GM12878 (cell line): ENCODE results near the gene CNKSR3. TPM values are rescaled to one million over a fixed set of nuclear protein-coding genes. Genes with fewer than 3 reads are reported as not detected.

Experiments used
- ATAC-seq: fragments of 200-7000 bp; cut with Tn5 transposase; 3 replicates; pipeline ENCODE4 v1.9.1; 2020; ENCODE audit warnings: mild to moderate bottlenecking, moderate library complexity
- BruUV-seq: library from RNA; stranded (reverse); fragments of 400-500 nt; replicated peaks from 2 replicates; lab custom pipeline; 2021; lab: Mats Ljungman, UMichigan
- CTCF ChIA-PET: fragments of 300-600 bp; sonication (Branson Sonifier 250); formaldehyde crosslinking; extraction: SDS; loops from one replicate; lab custom pipeline; 2021; ENCODE audit warnings: inconsistent platforms; lab: Yijun Ruan, JAX
- POLR2A ChIA-PET: fragments of 350-600 bp; formaldehyde crosslinking; extraction: SDS; loops from one replicate; lab custom pipeline; 2021; ENCODE audit warnings: inconsistent platforms; lab: Charles Lee
- RAD21 ChIA-PET: fragments of 300-600 bp; sonication (Branson Sonifier 250); formaldehyde crosslinking; loops from one replicate; lab custom pipeline; 2023; ENCODE audit warnings: antibody characterized with exemption; ENCODE audit not compliant: unreplicated experiment; lab: Charles Lee
- SMC1A ChIA-PET: fragments of 300-600 bp; sonication (Branson Sonifier 250); formaldehyde crosslinking; loops from one replicate; lab custom pipeline; 2023; ENCODE audit not compliant: unreplicated experiment, uncharacterized antibody; lab: Charles Lee
- DNase-seq: peaks from one replicate; pipeline ENCODE4 v3.0.0-alpha.2; 2011; ENCODE audit warnings: low read depth, low spot score
- FAIRE-seq: peaks from 3 replicates; lab custom pipeline; 2011; peaks lifted over from hg19 to GRCh38; lab: Jason Lieb, UNC
- H2AFZ ChIP-seq: 2 replicates; pipeline ENCODE4 v1.6.0; 2011; ENCODE audit warnings: low read depth, low read length, control low read depth; ENCODE audit not compliant: control insufficient read depth
- H3K27ac ChIP-seq: 2 replicates; pipeline ENCODE4 v1.5.1; 2011; ENCODE audit warnings: control low read depth; ENCODE audit not compliant: control insufficient read depth, insufficient read depth
- H3K27me3 ChIP-seq, 2 experiments: replicated peaks in 1 of 2; 2 replicates each; pipeline versions ENCODE4 v1.6.0 to v1.6.1; 2011; ENCODE audit warnings: low read length in 1 of 2; ENCODE audit not compliant: control insufficient read depth in 2 of 2, insufficient read depth in 2 of 2
- H3K36me3 ChIP-seq, 2 experiments: 2 replicates each; pipeline ENCODE4 v1.5.1; 2011; ENCODE audit warnings: low read length in 1 of 2; ENCODE audit not compliant: control insufficient read depth in 2 of 2, insufficient read depth in 2 of 2
- H3K4me1 ChIP-seq: 2 replicates; pipeline ENCODE4 v1.6.1; 2011; ENCODE audit warnings: mild to moderate bottlenecking, low read length, moderate library complexity, mixed read lengths; ENCODE audit not compliant: control insufficient read depth, insufficient read depth
- H3K4me2 ChIP-seq: 2 replicates; pipeline ENCODE4 v1.6.0; 2011; ENCODE audit warnings: control low read depth; ENCODE audit not compliant: control insufficient read depth, insufficient read depth
- H3K4me3 ChIP-seq: fragments of 200-600 bp; sonication (generic); 2 replicates; pipeline ENCODE4 v1.5.1; 2016
- H3K79me2 ChIP-seq: 2 replicates; pipeline ENCODE4 v1.6.0; 2011; ENCODE audit warnings: low read length; ENCODE audit not compliant: control insufficient read depth, insufficient read depth
- H3K9ac ChIP-seq: 2 replicates; pipeline ENCODE4 v1.8.0; 2011; ENCODE audit warnings: low read length, control low read depth, mixed read lengths; ENCODE audit not compliant: control insufficient read depth, insufficient read depth
- H3K9me3 ChIP-seq: replicated peaks from 3 replicates; pipeline ENCODE4 v1.5.1; 2011; ENCODE audit warnings: mild to moderate bottlenecking, low read length; ENCODE audit not compliant: control insufficient read depth, insufficient read depth
- H4K20me1 ChIP-seq: 2 replicates; pipeline ENCODE4 v1.6.0; 2011; ENCODE audit not compliant: control insufficient read depth, insufficient read depth
- ESRRA ChIP-seq: IDR thresholded peaks from 2 replicates; pipeline ENCODE4 v1.6.1; 2012; ENCODE audit warnings: mild to moderate bottlenecking, low read length, improper control_type of control experiment
- FOXM1 ChIP-seq: IDR thresholded peaks from 2 replicates; pipeline ENCODE4 v1.6.1; 2012; ENCODE audit warnings: low read depth, mild to moderate bottlenecking, inconsistent platforms, low read length, moderate library complexity
- NRF1 ChIP-seq: conservative IDR thresholded peaks from 2 replicates; pipeline ENCODE4 v1.6.1; 2011; ENCODE audit warnings: mild to moderate bottlenecking, low read depth, low read length, improper control_type of control experiment
- SRF ChIP-seq, 2 experiments: IDR thresholded peaks; 2 replicates each; pipeline ENCODE4 v1.6.1; 2011; ENCODE audit warnings: low read depth in 2 of 2, low read length in 2 of 2, mild to moderate bottlenecking in 1 of 2, moderate library complexity in 1 of 2
- WGBS: methylation state at CpG from one replicate; pipeline ENCODE4 v1.1.6; 2016; ENCODE audit warnings: low lambda C conversion rate; ENCODE audit not compliant: insufficient replicate concordance, insufficient coverage; ENCODE audit errors: missing lambda C conversion rate; 5-methylcytosine and 5-hydroxymethylcytosine counted together
- in situ Hi-C: fragments of 300-500 bp; cut with MboI; formaldehyde crosslinking; loops from 9 replicates; pipeline ENCODE4 v1.14.3; 2018; ENCODE audit warnings: mixed read lengths
- intact Hi-C: fragments of 100-400 bp; cut with micrococcal nuclease; formaldehyde crosslinking; loops from one replicate; pipeline ENCODE4 v1.14.2; 2022; ENCODE audit not compliant: unreplicated experiment
- polyA plus RNA-seq, 11 experiments: library from polyadenylated mRNA; depleted of rRNA in 4 of 11; unstranded in 6 of 11; stranded (reverse) in 5 of 11; fragments of >200 nt; fragmentation: Nextera tagmentation in 4 of 11; fragmentation: Illumina TruSeq in 1 of 11; extraction: Ambion mirVana in 4 of 11; extraction: Trizol in 1 of 11; gene quantifications; 1 replicate in 1 of 11; 2 replicates in 10 of 11; pipeline versions ENCODE4 v1.2.1 to v1.2.3, GENCODE V29; 2011 to 2016; ENCODE audit warnings: inconsistent platforms in 2 of 11, missing spikeins in 2 of 11, low read depth in 1 of 11
- total RNA-seq, 4 experiments: library from RNA; depleted of rRNA in 3 of 4; stranded (reverse); fragments of >200 nt in 3 of 4; fragmentation: Illumina TruSeq in 1 of 4; extraction: Trizol in 1 of 4; gene quantifications; 2 replicates each; pipeline versions ENCODE4 v1.2.1 to v1.2.3, GENCODE V29; 2013 to 2021
- TF ChIP-seq, protein P1 (sequence below): fragments of 450-650 bp; IDR thresholded peaks from 2 replicates; pipeline ENCODE4 v1.6.1; 2016; ENCODE audit warnings: mild to moderate bottlenecking

Gene CNKSR3
- total and polyA plus RNA-seq, 10 of the 15 experiments (the other 5 are each of a cell fraction or from before 2014, with no cell fraction given): under 0.01 to 0.48 (median 0.12) TPM; not detected in 2

DNA sequence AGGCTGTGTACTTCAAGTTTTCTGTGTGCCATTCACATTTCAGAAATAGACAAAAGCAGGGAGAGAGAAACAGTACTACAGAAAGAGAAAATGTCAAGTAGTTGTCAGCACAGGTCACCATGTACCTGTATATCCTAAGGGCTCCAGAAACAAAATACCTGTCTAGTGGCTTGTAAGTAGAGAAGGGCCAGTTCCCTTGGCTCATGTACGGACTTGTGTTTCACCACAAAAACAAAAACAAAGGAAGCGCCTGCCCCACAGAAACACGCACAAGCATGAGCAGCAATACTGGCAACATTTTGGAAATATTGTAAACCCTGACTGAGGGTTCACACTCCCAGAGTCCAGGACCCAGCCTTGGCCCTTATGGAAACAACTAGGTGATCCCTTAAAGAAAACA, 44.3 kb downstream of the CNKSR3 start (continued):
- TF ChIP-seq, protein P1, sequence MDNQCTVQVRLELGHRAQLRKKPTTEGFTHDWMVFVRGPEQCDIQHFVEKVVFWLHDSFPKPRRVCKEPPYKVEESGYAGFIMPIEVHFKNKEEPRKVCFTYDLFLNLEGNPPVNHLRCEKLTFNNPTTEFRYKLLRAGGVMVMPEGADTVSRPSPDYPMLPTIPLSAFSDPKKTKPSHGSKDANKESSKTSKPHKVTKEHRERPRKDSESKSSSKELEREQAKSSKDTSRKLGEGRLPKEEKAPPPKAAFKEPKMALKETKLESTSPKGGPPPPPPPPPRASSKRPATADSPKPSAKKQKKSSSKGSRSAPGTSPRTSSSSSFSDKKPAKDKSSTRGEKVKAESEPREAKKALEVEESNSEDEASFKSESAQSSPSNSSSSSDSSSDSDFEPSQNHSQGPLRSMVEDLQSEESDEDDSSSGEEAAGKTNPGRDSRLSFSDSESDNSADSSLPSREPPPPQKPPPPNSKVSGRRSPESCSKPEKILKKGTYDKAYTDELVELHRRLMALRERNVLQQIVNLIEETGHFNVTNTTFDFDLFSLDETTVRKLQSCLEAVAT: no peak
- TF ChIP-seq NRF1 (no peak), ESRRA (no peak)

DNA sequence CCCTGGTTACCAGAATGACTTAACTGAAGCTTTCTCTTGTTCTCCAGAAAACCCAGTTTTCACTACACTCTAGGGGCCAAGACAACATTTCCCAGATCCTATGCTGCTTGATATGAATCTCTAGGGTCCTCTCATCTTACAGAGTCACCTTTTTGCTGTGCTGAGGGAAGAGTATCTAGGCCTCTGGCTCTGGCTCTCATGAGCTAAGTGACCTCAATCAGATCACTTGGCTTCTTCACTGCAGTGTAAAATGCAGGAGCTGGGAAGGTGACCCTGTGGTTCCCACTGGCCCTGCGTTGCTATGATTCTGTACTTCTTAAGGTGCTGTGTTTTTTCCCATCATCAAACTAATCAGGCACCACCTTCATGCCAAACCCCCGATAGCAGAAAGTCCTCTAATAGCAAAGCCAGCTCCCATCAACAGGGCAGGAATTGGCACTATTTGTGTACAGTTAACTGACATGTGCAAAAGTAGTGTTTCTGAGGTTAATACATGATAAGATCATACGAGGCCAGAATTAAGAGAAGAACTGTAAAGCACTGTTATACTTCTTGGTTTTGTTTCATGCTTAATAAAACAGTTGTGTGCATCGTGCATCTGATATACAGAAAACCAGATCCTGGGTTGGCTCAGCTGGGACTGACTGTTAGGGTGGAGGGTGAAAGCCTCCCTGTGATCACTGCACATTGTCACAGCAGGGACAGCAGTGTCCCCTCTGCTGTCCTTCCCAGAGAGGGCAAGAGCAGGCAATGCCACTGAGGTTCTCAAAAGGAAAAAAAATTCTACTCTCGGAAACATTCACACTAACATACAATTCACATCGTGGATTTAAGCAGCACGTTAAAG, 46.7 kb downstream of the CNKSR3 start:
- no TSS peak for BruUV-seq
- DNase-seq (no peak), ATAC-seq (no peak)
- no peak overlapping the region for H3K27ac ChIP-seq
- H3K4me2 ChIP-seq: no peak overlapping the region
- H3K4me1 ChIP-seq: no peaks in the 10 kb centered on the region
- H3K79me2 ChIP-seq: no peaks in the 10 kb centered on the region
- TF ChIP-seq SRF (IDR thresholded peaks at IDR 0.05; ENCODE audit: low read depth in 2 of 2, low read length in 2 of 2) (no peak), FOXM1 (no peak)
- TF ChIP-seq, all 136 proteins: peak for 0
- ChIA-PET RAD21 (no interaction called here), CTCF (no interaction called here), SMC1A (interaction anchor here (0.5 to 0.8 kb wide), 2 partner anchors 18 to 20 kb away, joined by 3 read pairs; no protein-coding TSS in a partner anchor), POLR2A (no interaction called here)
- intact Hi-C loops (no loop called here), in situ Hi-C loops (no loop called here)
- Histone ChIP-seq H3K27me3 (peaks cover 0 to 2% of the 10 kb centered on the region in 2 experiments; a peak in 1 of 4 replicates), H3K9ac (no peak overlapping the region), H4K20me1 (no peaks in the 10 kb centered on the region), H3K4me3 (no peak overlapping the region), H3K36me3 (no peaks in the 10 kb centered on the region), H2AFZ (no peak overlapping the region), H3K9me3 (no peaks in the 10 kb centered on the region)
- FAIRE-seq: no peak
- WGBS: 51% methylated on average over 7 of the region's 7 CpGs
